GM12891 (cell line): Measurements from ENCODE around the gene AP4E1.
"Not testable (repeated sequence)": the region's sequence is repeated elsewhere in the genome, so short reads cannot be mapped to it uniquely, and the experiment has no call there.

Experiments used
- DNase-seq: peaks from one replicate; pipeline ENCODE4 v3.0.0; 2011; ENCODE audit warnings: low spot score; ENCODE audit not compliant: insufficient read length
- FAIRE-seq: peaks from 2 replicates; lab custom pipeline; 2011; peaks lifted over from hg19 to GRCh38; lab: Jason Lieb, UNC
- PAX5 ChIP-seq: IDR thresholded peaks from 2 replicates; pipeline ENCODE4 v1.6.1; 2011; ENCODE audit warnings: low read length, moderate library complexity, mild to moderate bottlenecking; ENCODE audit not compliant: insufficient read depth, severe bottlenecking
- POLR2A ChIP-seq: IDR thresholded peaks from 2 replicates; pipeline ENCODE4 v1.6.1; 2011; ENCODE audit warnings: low read depth, low read length, control low read depth
- POLR2AphosphoS5 ChIP-seq: IDR thresholded peaks from 2 replicates; pipeline ENCODE4 v1.6.1; 2011; ENCODE audit warnings: low read depth, low read length, control low read depth
- POU2F2 ChIP-seq: IDR thresholded peaks from 2 replicates; pipeline ENCODE4 v1.6.1; 2011; ENCODE audit warnings: low read depth, mild to moderate bottlenecking, control low read depth, low read length, moderate library complexity
- SPI1 ChIP-seq: IDR thresholded peaks from 2 replicates; pipeline ENCODE4 v1.6.1; 2011; ENCODE audit warnings: low read depth, low read length, control low read depth
- TAF1 ChIP-seq: IDR thresholded peaks from 2 replicates; pipeline ENCODE4 v1.6.1; 2011; ENCODE audit warnings: low read depth, low read length, control low read depth

The AP4E1 gene

GRCh38 chr15:51030649-51031316 lies 122.3 kb downstream of the AP4E1 start:
- TF ChIP-seq PAX5 (no peak), TAF1 (no peak), POLR2A (no peak), SPI1 (no peak), POLR2AphosphoS5 (no peak), POU2F2 (no peak)
- no peak for DNase-seq
- no peak for FAIRE-seq

DNA sequence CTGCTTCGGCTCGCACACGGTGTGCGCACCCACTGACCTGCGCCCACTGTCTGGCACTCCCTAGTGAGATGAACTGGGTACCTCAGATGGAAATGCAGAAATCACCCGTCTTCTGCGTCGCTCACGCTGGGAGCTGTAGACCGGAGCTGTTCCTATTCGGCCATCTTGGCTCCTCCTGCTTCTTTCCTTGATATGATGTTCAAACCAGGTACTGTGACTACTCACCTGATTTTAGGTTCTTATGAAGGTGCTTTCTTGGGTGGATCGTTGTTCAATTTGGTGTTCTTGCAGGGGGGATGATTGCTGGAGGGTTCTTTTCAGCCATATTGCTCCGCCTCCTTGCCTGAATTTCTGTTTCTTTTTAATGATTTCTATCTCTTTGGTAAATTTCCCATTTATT lies 129.0 kb downstream of the AP4E1 start:
- FAIRE-seq = not testable (repeated sequence)

GRCh38 chr15:51038162-51038973 lies 129.9 kb downstream of the AP4E1 start:
- DNase-seq (no peak), FAIRE-seq (no peak)
- no peak for TF ChIP-seq PAX5
- no peak for TF ChIP-seq SPI1
- no peak for TF ChIP-seq POLR2A
- no peak for TF ChIP-seq POU2F2
- TF ChIP-seq POLR2AphosphoS5 = no peak
- TF ChIP-seq TAF1 = no peak

More for the DNA sequence above, 129.0 kb downstream of the AP4E1 start:
- not testable (repeated sequence) for DNase-seq

- DNase-seq (no peak), FAIRE-seq (no peak)
- no peak for TF ChIP-seq SPI1
- no peak for TF ChIP-seq POU2F2
- no peak for TF ChIP-seq PAX5
Measured at GRCh38 chr15:51038974-51039319, 130.5 kb downstream of the AP4E1 start.

DNA sequence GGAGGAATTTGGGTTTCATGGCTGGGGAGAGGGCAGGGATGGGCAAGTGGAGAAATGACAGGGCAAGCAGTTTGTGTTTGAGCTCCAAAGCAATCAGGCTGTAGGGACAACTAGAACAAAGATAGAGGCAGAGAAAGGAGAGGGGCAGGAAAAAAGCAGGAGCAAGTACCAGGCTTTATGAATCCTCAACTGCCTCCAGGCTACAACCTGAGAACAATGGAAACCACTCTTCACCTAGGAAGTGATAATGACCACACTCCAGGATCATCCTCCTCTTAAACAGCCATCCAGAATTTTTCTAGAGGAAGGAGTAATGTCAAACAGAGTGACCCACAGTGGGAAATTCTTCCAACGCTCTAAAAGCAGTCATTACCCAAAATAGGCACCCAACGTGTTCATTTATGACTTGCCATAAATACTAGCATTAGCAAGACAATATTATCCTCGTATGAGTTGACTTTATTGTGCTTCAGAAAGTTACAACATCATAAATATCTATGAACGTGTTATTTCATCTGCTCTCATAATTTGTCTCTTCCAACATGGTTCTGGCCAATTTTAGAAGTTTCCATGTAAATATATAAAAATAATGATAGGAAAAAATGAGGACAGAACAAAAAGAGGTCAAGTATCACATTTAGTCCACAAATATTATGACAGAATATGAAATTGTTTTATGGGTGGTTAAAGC lies 135.7 kb downstream of the AP4E1 start:
- DNase-seq (no peak), FAIRE-seq (no peak)
- TF ChIP-seq TAF1 = no peak
- no peak for TF ChIP-seq POU2F2
- TF ChIP-seq PAX5 = no peak
- no peak for TF ChIP-seq POLR2A
- no peak for TF ChIP-seq SPI1
- no peak for TF ChIP-seq POLR2AphosphoS5

DNA sequence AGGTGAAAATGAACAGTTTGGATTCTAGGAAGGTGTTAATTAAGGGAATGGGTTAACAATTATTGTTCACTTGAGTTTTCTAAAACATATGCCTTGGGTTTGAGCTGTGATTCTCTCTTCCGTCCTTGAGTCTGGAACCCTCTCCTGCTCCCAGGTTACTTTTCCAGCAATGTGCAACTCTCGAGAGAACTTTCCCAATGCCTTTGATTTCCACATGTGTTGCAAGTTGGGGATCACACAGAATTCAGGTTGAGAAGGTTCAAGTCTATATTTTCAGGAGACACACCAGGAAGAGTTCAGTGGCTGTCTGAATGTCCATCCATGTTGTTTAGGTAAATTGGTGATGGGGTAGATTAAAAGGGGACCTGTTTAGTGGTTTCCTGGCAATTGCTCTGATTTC lies 137.5 kb downstream of the AP4E1 start:
- no peak for TF ChIP-seq POLR2AphosphoS5
- TF ChIP-seq TAF1 = no peak
- TF ChIP-seq SPI1 = no peak
- TF ChIP-seq PAX5 = no peak
- no peak for TF ChIP-seq POU2F2
- no peak for TF ChIP-seq POLR2A
- DNase-seq (no peak), FAIRE-seq (no peak)

- TF ChIP-seq SPI1 = no peak
- TF ChIP-seq POLR2AphosphoS5 = no peak
- TF ChIP-seq PAX5 = no peak
- TF ChIP-seq POLR2A = no peak
- no peak for TF ChIP-seq POU2F2
- no peak for TF ChIP-seq TAF1
- FAIRE-seq (no peak), DNase-seq (no peak)
Measured at GRCh38 chr15:51046799-51047449, 138.4 kb downstream of the AP4E1 start.

DNA sequence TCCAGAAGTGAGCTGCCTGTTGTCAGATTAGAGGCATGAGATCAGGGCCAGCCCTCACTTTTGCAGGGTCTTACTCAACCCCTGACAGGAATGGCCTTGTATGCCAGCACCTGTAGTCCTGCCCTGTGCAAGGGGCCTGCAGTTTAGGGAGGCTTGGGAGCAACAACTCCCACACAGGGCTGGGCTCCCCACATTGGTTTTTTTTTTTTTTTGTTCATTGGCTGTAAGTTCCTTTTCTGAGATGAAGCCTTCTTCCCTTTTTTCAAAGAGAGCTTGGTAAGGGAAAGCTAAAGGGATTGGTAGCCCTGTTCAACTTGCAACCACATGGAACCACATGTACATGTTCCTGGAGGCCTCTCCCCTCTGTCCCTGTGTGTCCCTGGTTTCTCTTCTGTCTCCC lies 139.8 kb downstream of the AP4E1 start:
- TF ChIP-seq SPI1 (no peak), POLR2AphosphoS5 (no peak), TAF1 (no peak), PAX5 (no peak), POLR2A (no peak), POU2F2 (no peak)
- no peak for FAIRE-seq
- DNase-seq = no peak

DNA sequence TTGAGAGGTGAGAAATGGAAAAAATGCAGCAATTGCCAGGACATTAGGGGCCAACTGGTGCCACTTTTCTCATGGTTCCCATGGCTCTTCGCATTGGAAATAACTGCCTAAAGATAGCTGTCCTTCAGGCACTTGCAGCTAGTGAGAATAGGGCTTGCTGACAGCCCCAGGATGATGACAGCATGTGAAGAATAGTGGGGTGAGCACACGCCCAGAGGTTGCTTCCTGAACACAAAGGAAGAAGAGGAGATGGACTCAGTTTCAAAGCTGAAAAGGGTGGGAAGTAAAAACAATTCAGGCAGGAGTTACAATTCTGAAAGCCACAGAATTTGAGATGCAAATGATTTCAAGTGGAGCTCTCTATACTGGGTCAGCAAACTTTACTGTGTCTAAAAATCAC lies 140.6 kb downstream of the AP4E1 start:
- TF ChIP-seq POLR2A (no peak), TAF1 (no peak), POLR2AphosphoS5 (no peak), POU2F2 (no peak), PAX5 (no peak), SPI1 (no peak)
- FAIRE-seq (no peak), DNase-seq (no peak)
